Breast epithelium (tissue), 4 donors: ENCODE data around the gene CSNK2B. TPM values are rescaled to one million over a fixed set of nuclear protein-coding genes. Genes with fewer than 3 reads are reported as not detected.

ENCODE experiments used
- DNase-seq, 2 donors: peaks; one replicate each; pipeline ENCODE4 v3.0.0-alpha.2; 2019; ENCODE audit warnings: low spot score in 2 of 2
- H3K27ac ChIP-seq, 2 donors: fragments of 200-600 bp; sonication (generic) in 1 of 2; one replicate each; pipeline ENCODE4 v1.5.1; 2016 to 2019; ENCODE audit warnings: mild to moderate bottlenecking in 1 of 2
- H3K27me3 ChIP-seq, 2 donors: fragments of 200-600 bp; sonication (generic) in 1 of 2; one replicate each; pipeline versions ENCODE4 v1.5.1 to v1.6.0; 2017 to 2019; ENCODE audit warnings: control low read depth in 1 of 2, mild to moderate bottlenecking in 1 of 2
- H3K36me3 ChIP-seq: fragments of 200-600 bp; one replicate; pipeline ENCODE4 v1.5.1; 2019
- H3K4me1 ChIP-seq, 2 donors: fragments of 200-600 bp; sonication (generic); one replicate each; pipeline ENCODE4 v1.5.1; 2016 to 2019; ENCODE audit warnings: control low read depth in 1 of 2
- H3K4me3 ChIP-seq, 3 donors: fragments of 200-600 bp; sonication (generic); 1 replicate in 2 of 3; 2 replicates in 1 of 3; pipeline ENCODE4 v1.5.1; 2016 to 2019; ENCODE audit warnings: mild to moderate bottlenecking in 3 of 3, moderate library complexity in 2 of 3
- H3K9me3 ChIP-seq, 2 donors: fragments of 200-600 bp; sonication (generic) in 1 of 2; one replicate each; pipeline ENCODE4 v1.5.1; 2016 to 2019; ENCODE audit warnings: control low read depth in 1 of 2
- POLR2A ChIP-seq: fragments of 450-650 bp; IDR thresholded peaks from one replicate; pipeline ENCODE4 v1.6.1; 2016; ENCODE audit warnings: antibody characterized with exemption, mild to moderate bottlenecking, moderate library complexity
- POLR2AphosphoS5 ChIP-seq, 3 donors: sonication (generic); formaldehyde crosslinking; IDR thresholded peaks; one replicate each; pipeline ENCODE4 v1.6.1; 2017; ENCODE audit warnings: antibody characterized with exemption in 3 of 3
- intact Hi-C: fragments of 100-400 bp; cut with DNase I; formaldehyde crosslinking; loops from one replicate; pipeline ENCODE4 v1.15.1; 2023; ENCODE audit warnings: low total_unique reads
- total RNA-seq, 3 donors: library from RNA; depleted of rRNA; stranded (reverse); fragments of >200 nt; gene quantifications; one replicate each; pipeline ENCODE4 v1.1.0, GENCODE V29; 2016
- TF ChIP-seq, protein P1 (sequence below), 3 donors: fragments of 450-650 bp; IDR thresholded peaks; one replicate each; pipeline ENCODE4 v1.5.1; 2016 to 2017; ENCODE audit warnings: antibody characterized with exemption in 3 of 3, mild to moderate bottlenecking in 3 of 3, moderate library complexity in 3 of 3

Gene CSNK2B
- total RNA-seq, 3 donors from 2014 or later, result 135 to 180 (median 178) TPM

DNA sequence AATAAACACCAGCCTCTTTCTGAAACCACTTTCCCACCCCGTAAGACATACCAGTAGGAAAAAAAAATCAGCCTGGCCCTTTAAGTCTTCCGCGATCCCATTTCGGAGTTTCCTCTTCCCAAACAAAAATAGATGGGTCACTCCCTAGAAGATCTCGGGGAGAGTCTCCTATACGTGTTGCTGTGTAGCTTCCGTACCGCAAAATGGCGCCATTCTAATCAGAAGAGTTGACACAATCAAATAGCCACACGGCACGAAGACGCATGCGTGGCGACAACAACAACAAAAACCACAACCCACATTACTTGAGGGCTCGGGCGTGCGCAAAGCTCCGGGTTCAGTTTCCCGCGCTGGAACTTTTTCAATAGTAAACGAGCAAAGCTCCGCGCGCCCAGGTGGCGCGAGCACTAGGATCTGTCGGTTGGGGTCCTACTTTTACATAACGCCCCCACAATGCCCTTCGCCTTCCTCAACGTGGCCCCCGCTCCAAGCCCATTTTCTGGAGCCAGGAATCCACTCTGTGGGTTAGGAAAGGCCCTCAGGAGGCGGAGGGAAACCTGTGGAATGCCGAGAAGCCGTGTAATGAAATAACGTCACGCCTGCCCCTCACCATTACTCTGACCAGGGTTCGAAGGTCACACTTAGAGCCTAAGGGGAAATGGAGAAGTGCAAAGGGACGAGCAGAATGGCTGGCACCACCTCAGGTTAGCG is 935 bp upstream of the CSNK2B start, which contains the start of gene GPANK1:
GPANK1 (minus strand) TSS at position 208 of the 711 bp plus-strand sequence. CDS start 519 bp downstream, outside the sequence.
- intact Hi-C loops, result no loop called here
- DNase-seq, result peak; percentile 81 to 90
- H3K27ac ChIP-seq, result peak within 1 kb of the TSS; percentile 97 to 98
- H3K4me3 ChIP-seq, result peak within 1 kb of the TSS; percentile 65 to 87 (median 76)
- peaks cover 10 to 25% of the 10 kb centered on the region in 2 donors for H3K4me1 ChIP-seq
- TF ChIP-seq, protein P1, sequence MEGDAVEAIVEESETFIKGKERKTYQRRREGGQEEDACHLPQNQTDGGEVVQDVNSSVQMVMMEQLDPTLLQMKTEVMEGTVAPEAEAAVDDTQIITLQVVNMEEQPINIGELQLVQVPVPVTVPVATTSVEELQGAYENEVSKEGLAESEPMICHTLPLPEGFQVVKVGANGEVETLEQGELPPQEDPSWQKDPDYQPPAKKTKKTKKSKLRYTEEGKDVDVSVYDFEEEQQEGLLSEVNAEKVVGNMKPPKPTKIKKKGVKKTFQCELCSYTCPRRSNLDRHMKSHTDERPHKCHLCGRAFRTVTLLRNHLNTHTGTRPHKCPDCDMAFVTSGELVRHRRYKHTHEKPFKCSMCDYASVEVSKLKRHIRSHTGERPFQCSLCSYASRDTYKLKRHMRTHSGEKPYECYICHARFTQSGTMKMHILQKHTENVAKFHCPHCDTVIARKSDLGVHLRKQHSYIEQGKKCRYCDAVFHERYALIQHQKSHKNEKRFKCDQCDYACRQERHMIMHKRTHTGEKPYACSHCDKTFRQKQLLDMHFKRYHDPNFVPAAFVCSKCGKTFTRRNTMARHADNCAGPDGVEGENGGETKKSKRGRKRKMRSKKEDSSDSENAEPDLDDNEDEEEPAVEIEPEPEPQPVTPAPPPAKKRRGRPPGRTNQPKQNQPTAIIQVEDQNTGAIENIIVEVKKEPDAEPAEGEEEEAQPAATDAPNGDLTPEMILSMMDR (IDR thresholded peaks at IDR 0.05), result no peak
- peak; percentile 45 to 82 (median 73) for TF ChIP-seq POLR2AphosphoS5 (IDR thresholded peaks at IDR 0.05)
- no peaks in the 10 kb centered on the region for H3K9me3 ChIP-seq
- H3K36me3 ChIP-seq, result no peaks in the 10 kb centered on the region
- no peaks in the 10 kb centered on the region for H3K27me3 ChIP-seq

DNA sequence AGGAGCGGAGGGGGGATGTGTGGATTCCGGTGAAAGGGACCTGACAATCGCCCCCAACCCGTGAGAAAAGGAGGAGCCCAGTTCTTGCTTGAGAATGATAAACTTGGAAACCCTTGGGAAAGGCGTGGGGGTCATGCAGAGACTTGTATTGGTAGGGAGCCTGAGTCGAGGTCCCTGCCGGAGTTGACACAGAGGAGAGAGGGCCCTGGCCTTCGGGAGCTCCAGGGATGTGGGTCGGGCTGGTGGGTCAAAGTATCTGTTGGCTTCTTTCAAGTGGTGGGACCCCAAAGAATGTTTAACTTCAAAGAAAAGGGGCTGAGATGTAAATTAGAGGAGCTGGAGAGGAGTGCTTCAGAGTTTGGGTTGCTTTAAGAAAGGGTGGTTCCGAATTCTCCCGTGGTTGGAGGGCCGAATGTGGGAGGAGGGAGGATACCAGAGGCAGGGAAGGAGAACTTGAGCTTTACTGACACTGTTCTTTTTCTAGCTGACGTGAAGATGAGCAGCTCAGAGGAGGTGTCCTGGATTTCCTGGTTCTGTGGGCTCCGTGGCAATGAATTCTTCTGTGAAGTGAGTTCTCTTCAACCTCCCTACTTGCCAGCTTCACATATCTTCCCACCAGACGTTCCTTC is 571 bp downstream of the CSNK2B start:
- no peak for DNase-seq
- Histone ChIP-seq H3K4me1 (peaks cover 10 to 25% of the 10 kb centered on the region in 2 donors), H3K36me3 (no peaks in the 10 kb centered on the region), H3K27me3 (no peaks in the 10 kb centered on the region), H3K27ac (peak overlapping the region; percentile 97 to 98), H3K4me3 (peak overlapping the region; percentile 65 to 87 (median 76)), H3K9me3 (no peaks in the 10 kb centered on the region)
- no peak for TF ChIP-seq POLR2AphosphoS5 (IDR thresholded peaks at IDR 0.05)
- TF ChIP-seq POLR2A, result no peak
- TF ChIP-seq, protein P1 (IDR thresholded peaks at IDR 0.05), result no peak
- intact Hi-C loops, result no loop called here

- intact Hi-C loops, result no loop called here
- no peaks in the 10 kb centered on the region for H3K36me3 ChIP-seq
- TF ChIP-seq POLR2A (no peak), POLR2AphosphoS5 (IDR thresholded peaks at IDR 0.05) (no peak)
- TF ChIP-seq, protein P1 (IDR thresholded peaks at IDR 0.05), result no peak
- no peaks in the 10 kb centered on the region for H3K27me3 ChIP-seq
- H3K4me1 ChIP-seq, result peaks cover 7 to 12% of the 10 kb centered on the region in 2 donors
- no peak within 1 kb of the TSS for H3K4me3 ChIP-seq
- no peak within 1 kb of the TSS for H3K27ac ChIP-seq
- H3K9me3 ChIP-seq, result no peaks in the 10 kb centered on the region
- DNase-seq, result no peak
Observed at GRCh38 chr6:31669676-31670075, 3.8 kb downstream of the CSNK2B start, which contains the start of gene LY6G5B. TSS of gene LY6G5B (plus strand) at chr6:31669976. CDS start at chr6:31670951, 975 bp downstream.

DNA sequence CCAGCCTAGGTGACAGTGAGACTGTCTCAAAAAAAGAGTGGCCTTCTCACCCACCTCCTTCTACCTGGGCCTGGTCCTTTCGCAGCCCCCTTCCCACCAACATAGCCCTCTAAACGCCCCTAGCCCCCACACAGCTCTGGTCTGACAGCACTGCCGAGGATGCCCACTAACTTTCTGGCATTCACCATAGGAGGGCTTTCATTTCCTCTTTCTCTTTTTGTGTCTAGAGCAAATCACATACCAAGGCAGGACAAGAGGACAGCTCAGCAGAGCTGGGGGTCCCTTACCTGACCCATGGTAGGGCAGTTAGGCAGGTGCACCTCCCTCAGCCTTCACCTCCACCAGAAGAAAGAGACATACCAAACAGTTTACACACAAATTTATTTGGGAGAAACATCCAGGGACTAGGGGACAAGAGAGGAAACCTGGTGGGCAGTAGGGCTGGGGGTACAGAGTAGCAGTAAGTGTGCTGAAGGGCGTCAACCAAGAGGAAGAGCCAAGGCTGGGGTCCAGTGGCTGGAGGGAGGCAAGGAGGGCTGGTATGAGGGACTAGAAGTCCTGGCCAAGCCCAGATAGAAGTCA is 10.5 kb downstream of the CSNK2B start:
- intact Hi-C loops, result no loop called here
- Histone ChIP-seq H3K27me3 (no peaks in the 10 kb centered on the region), H3K9me3 (no peaks in the 10 kb centered on the region), H3K27ac (no peak overlapping the region), H3K4me1 (no peaks in the 10 kb centered on the region), H3K36me3 (no peaks in the 10 kb centered on the region), H3K4me3 (no peak overlapping the region)
- TF ChIP-seq POLR2AphosphoS5 (IDR thresholded peaks at IDR 0.05), result no peak
- no peak for DNase-seq

GRCh38 chr6:31676904-31677303 is 11.0 kb downstream of the CSNK2B start:
- no peak for DNase-seq
- intact Hi-C loops, result no loop called here

More at GRCh38 chr6:31676904-31677303, 11.0 kb downstream of the CSNK2B start:
- Histone ChIP-seq H3K27ac (no peak overlapping the region), H3K4me1 (no peaks in the 10 kb centered on the region), H3K36me3 (no peaks in the 10 kb centered on the region), H3K27me3 (no peaks in the 10 kb centered on the region), H3K9me3 (no peaks in the 10 kb centered on the region), H3K4me3 (no peak overlapping the region)
- TF ChIP-seq POLR2A, result no peak
- TF ChIP-seq POLR2AphosphoS5 (IDR thresholded peaks at IDR 0.05), result no peak
- TF ChIP-seq, protein P1 (IDR thresholded peaks at IDR 0.05), result no peak
